HG02763 (cell line): ENCODE data around the gene GPC5.

Source experiments
- ATAC-seq: cut with Tn5 transposase; IDR thresholded peaks from one replicate; pipeline ENCODE4 v1.9.1; 2021; ENCODE audit warnings: mild to moderate bottlenecking, moderate library complexity; ENCODE audit not compliant: unreplicated experiment

GPC5 gene

GRCh38 chr13:91946498-91947070 is 548.2 kb downstream of the GPC5 start:
- ATAC-seq: no peak

GRCh38 chr13:91948736-91949135 is 550.3 kb downstream of the GPC5 start:
- no peak for ATAC-seq

GRCh38 chr13:91950803-91951202 is 552.4 kb downstream of the GPC5 start:
- no peak for ATAC-seq

DNA sequence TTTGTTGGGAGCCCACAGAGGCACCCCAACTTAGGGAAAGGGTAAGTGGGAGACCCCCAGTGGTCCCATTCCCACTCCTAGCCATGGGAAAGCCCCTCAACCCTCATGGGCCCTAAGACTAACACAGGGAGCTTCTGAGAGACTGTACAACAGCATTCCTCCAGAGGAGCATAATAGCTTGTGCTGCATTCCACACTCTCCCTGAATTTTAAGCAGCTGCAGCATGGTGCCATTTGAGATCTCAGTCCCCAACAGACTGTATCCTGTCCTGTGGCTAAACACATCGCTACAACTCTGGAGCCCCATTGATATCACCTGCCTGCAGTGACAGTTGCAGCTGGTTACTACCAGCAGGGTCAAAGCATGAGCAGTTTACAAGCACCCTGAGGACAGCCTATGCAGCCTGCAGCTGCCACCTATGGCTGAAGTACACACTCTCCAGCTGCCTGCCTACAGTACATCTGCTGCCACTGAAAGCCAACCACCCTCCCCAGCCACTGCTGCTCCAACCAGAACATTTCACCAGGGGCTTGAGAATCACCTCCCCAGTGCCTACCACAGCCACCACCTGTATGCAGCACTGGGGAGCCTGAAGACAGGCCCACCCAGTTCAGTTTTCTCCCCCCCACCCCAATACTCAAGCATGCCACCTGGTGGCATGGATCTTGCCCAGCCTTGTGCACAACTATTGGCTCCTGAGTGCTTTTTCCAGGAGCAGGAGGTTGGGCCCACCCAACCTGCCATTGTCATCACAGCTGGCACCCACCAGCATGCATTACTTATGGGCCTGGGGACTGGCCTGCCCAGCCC is 557.3 kb downstream of the GPC5 start:
- no peak for ATAC-seq

GRCh38 chr13:91960947-91961346 is 562.5 kb downstream of the GPC5 start:
- ATAC-seq: no peak

DNA sequence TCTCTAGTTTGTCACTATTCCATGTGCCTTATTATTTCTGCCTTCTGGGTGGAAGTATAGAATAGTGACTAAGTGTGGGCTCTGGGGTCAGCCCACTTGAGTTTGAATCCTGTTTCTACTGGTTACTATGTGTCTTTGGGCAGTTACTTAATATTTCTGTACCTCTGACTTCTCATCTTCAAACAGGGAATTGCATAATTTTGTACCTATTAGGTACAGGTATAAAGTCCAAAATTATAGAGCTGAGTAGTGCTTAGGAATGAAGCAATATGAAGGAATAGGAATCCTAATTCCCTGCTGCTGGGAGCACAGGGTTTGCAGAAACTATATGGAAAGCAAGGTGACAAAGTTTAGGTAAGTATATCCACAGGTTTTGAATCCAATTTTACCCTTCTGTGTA is 564.5 kb downstream of the GPC5 start:
- ATAC-seq: no peak

DNA sequence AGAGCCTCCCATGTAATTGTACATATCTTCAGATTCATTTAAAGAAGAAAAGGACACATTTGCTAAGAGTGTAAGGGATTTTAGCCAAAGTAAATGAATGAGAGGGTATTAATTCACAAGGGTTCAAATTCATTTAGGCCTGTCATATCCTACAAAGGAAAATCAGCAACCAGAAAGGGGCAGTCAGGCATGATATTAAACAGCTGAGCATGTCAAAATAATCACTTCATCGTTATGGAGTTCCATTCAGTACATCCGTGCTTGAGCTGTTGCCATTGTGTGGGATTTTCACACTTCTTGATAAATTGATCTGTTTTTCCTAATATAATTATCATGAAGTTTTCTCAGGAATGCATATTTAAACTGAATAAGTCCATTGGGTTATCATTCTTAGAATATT is 567.1 kb downstream of the GPC5 start:
- ATAC-seq: no peak

- no peak for ATAC-seq
These were observed 580.1 kb downstream of the GPC5 start for GRCh38 chr13:91978571-91978970.

GRCh38 chr13:91986761-91987483 is 588.5 kb downstream of the GPC5 start:
- no peak for ATAC-seq

DNA sequence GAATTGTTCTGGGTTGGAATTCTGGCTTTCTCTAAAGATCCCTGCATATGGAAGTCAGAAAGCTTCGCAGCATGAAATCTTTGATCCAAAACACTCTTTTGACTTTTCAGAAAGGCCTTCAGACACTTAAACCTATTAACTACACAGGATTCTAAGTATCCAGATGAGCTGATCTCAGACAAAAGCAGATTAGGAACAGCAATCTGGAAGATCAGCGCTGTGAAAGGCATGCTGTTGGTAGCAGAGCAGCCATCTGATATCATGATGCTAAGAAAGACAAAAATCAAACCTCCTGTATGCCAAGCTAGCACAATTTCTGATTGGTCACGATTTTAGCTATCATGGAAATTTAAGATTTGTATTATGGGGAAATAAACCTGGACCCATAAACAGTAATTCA is 589.9 kb downstream of the GPC5 start:
- ATAC-seq: no peak

DNA sequence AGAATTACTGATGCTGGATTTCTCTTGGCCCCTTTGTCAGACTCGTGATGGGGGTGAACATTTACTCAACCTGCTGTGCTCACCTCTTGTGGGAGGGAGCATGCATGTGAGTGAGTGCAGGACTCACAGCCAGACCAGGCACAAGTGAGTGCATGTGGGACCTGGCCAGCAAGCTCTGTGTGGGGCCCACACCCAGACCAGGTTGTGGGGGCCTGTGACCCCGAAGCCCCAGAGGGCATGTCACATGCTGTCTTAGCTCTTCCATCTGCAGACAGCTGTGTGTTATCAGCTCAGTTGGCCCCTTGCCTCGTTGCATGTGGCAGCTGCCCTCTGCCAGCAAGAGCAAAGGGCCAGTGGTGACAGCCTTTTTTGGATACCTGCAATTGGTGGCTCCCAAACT is 614.4 kb downstream of the GPC5 start:
- ATAC-seq: no peak

- no peak for ATAC-seq
These were observed 619.3 kb downstream of the GPC5 start for GRCh38 chr13:92017737-92018136.

- no peak for ATAC-seq
These were observed 630.3 kb downstream of the GPC5 start for GRCh38 chr13:92028695-92029094.

- ATAC-seq: no peak
These were observed 631.2 kb downstream of the GPC5 start for GRCh38 chr13:92029641-92030040.

DNA sequence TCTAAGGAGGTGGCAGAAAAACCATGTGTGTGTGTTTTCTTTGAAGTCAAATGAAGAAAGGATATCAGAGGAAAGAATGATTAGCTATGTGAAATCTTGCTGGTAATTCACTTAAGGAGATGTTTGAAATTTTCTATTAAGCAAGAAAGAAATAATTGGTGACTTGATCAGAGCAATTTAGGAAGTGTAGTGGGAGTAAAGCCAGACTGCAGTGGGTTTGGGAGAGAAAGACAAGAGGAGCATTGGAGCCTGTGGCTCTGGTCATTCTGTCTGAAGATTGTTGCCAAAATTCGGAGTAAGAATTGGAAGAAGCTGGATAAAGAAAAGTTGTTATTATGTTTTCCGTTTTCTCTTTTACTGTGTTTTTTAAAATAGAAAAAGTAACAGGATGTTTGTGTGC is 640.5 kb downstream of the GPC5 start:
- ATAC-seq: no peak

GRCh38 chr13:92042522-92042921 is 644.1 kb downstream of the GPC5 start:
- ATAC-seq: no peak

GRCh38 chr13:92044351-92044750 is 645.9 kb downstream of the GPC5 start:
- ATAC-seq: no peak

DNA sequence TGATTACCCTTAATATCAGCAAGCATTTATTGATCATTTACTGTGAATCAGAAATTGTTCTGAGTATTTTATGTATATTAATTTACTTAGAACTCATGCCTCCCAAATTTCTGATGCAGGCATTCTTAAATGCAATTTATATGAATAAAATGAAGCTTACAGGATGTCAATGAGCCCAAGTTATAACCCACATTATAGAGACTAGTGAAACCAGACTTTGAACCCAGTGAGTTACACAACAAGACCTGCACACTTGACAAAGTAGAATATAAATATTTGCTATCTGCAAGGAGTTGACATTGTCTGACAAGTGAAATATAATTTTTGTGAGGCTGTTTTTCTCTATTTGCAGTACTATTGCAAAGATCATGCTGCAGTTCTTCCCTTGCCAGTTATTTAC is 656.0 kb downstream of the GPC5 start:
- no peak for ATAC-seq

GRCh38 chr13:92074658-92075057 is 676.2 kb downstream of the GPC5 start:
- ATAC-seq: no peak

DNA sequence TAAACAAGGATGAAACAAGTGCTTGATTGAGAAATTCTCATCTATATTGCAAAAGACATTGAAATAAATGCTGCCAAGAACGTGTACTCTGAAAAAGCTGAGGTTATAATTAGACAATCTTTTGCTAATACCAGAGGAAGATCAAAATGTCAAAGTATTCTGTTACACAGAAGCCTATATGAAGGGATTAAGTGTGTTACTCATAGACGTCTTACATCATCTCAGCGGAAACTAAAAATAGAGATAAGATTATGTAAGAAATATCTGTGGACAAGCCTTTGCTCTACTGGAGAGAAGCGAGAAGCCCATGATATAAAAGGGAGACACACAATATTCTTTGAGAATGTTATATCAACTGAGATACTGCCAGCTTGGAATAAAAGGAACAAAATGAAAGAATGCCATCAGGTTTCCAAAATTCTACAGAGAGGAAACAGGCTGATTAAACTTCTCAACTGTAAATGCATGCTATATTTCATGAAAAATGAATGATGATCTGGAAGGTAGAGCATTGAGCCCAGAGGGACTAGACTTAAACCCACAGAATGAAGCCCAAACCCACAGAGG is 699.0 kb downstream of the GPC5 start:
- ATAC-seq: no peak

GRCh38 chr13:92101801-92102200 is 703.4 kb downstream of the GPC5 start:
- no peak for ATAC-seq

DNA sequence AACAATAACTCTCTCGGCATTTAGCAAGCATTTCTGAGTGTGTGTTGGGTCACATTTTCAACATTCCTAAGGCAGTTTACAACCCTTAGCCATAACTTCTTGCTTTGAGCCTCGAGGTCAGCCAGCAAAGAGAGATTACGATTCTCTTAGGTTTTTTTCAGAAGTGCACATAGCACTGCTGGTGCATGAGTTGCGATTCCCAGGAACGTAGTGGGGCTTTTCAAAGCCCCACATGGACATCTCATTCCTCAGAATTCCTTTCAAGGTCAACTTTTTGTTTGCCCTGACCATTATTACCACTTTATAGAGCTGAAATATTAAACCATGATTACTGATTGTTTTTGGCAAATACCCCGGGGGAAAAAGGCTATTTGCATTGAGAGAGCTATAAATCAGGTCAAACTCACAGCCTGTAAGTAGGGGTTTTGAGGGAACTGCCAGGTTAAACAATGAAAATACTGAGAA is 705.3 kb downstream of the GPC5 start:
- no peak for ATAC-seq
